NB4 (cell line): ENCODE measurements around the gene AMPD3.

Source experiments
- MYC ChIP-seq: IDR thresholded peaks from 2 replicates; pipeline ENCODE4 v1.6.1; 2011; ENCODE audit warnings: low read depth, low read length
- POLR2A ChIP-seq: IDR thresholded peaks from 2 replicates; pipeline ENCODE4 v1.6.1; 2011; ENCODE audit warnings: mild to moderate bottlenecking; ENCODE audit not compliant: insufficient read length; ENCODE audit errors: extremely low read depth
- TF ChIP-seq, protein P1 (sequence below): IDR thresholded peaks from one replicate; pipeline ENCODE4 v1.5.1; 2012; ENCODE audit warnings: low read depth, low read length

GRCh38 chr11:10480760-10481159, 25.7 kb downstream of the AMPD3 start:
- TF ChIP-seq, protein P1, sequence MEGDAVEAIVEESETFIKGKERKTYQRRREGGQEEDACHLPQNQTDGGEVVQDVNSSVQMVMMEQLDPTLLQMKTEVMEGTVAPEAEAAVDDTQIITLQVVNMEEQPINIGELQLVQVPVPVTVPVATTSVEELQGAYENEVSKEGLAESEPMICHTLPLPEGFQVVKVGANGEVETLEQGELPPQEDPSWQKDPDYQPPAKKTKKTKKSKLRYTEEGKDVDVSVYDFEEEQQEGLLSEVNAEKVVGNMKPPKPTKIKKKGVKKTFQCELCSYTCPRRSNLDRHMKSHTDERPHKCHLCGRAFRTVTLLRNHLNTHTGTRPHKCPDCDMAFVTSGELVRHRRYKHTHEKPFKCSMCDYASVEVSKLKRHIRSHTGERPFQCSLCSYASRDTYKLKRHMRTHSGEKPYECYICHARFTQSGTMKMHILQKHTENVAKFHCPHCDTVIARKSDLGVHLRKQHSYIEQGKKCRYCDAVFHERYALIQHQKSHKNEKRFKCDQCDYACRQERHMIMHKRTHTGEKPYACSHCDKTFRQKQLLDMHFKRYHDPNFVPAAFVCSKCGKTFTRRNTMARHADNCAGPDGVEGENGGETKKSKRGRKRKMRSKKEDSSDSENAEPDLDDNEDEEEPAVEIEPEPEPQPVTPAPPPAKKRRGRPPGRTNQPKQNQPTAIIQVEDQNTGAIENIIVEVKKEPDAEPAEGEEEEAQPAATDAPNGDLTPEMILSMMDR = no peak
- no peak for TF ChIP-seq MYC
- no peak for TF ChIP-seq POLR2A
